SK-N-SH treated with all-trans-retinoic acid at 6 μM for 48 hours (cell line): Measurements from ENCODE around the gene CEACAM21.

Experiments used
- BACH2 ChIP-seq: fragments of 250-450 bp; sonication (Bioruptor Pico); IDR thresholded peaks from 2 replicates; pipeline ENCODE4 v1.9.0; 2021; ENCODE audit warnings: mild to moderate bottlenecking, borderline replicate concordance
- CSRNP3 ChIP-seq: fragments of 250-450 bp; sonication (Bioruptor Pico); IDR thresholded peaks from 2 replicates; pipeline ENCODE4 v1.5.1; 2021; ENCODE audit warnings: mild to moderate bottlenecking, moderate library complexity
- ESRRG ChIP-seq: fragments of 250-450 bp; sonication (Bioruptor Pico); IDR thresholded peaks from 2 replicates; pipeline ENCODE4 v1.6.1; 2021; ENCODE audit warnings: mild to moderate bottlenecking
- PPARA ChIP-seq: fragments of 250-450 bp; sonication (Bioruptor Pico); IDR thresholded peaks from 2 replicates; pipeline ENCODE4 v1.5.0; 2020; ENCODE audit warnings: mild to moderate bottlenecking, borderline replicate concordance
- SNAI2 ChIP-seq: fragments of 250-450 bp; sonication (Bioruptor Pico); IDR thresholded peaks from 2 replicates; pipeline ENCODE4 v1.5.0; 2020; ENCODE audit warnings: mild to moderate bottlenecking, moderate library complexity
- TSHZ2 ChIP-seq: fragments of 250-450 bp; sonication (Bioruptor Pico); IDR thresholded peaks from 2 replicates; pipeline ENCODE4 v1.5.0; 2020; ENCODE audit warnings: mild to moderate bottlenecking, moderate library complexity
- ZNF8 ChIP-seq: fragments of 450-650 bp; formaldehyde crosslinking; IDR thresholded peaks from 2 replicates; pipeline ENCODE4 v1.5.0; 2020; ENCODE audit warnings: mild to moderate bottlenecking, moderate library complexity

- TF ChIP-seq ZNF8 (CRISPR knock-in tag) (no peak), BACH2 (CRISPR knock-in tag) (no peak), PPARA (CRISPR knock-in tag) (no peak), TSHZ2 (CRISPR knock-in tag) (no peak), SNAI2 (CRISPR knock-in tag) (no peak), CSRNP3 (CRISPR knock-in tag) (no peak), ESRRG (CRISPR knock-in tag) (no peak)
Measured at GRCh38 chr19:41597600-41598041, 21.7 kb downstream of the CEACAM21 start.
